Muscle layer of duodenum (tissue), 2 donors: ENCODE data around the gene AANAT.

Source experiments
- H3K27ac ChIP-seq: one replicate; pipeline ENCODE4 v1.7.0; 2013; ENCODE audit warnings: mild to moderate bottlenecking, low read length
- H3K27me3 ChIP-seq: one replicate; pipeline ENCODE4 v1.7.0; 2013; ENCODE audit warnings: low read depth, mild to moderate bottlenecking, control low read depth, low read length
- H3K36me3 ChIP-seq, 2 donors: one replicate each; pipeline ENCODE4 v1.7.0; 2013; ENCODE audit warnings: low read length in 2 of 2, control low read depth in 1 of 2, mild to moderate bottlenecking in 1 of 2; ENCODE audit not compliant: insufficient read depth in 2 of 2, control insufficient read depth in 1 of 2
- H3K4me1 ChIP-seq, 2 donors: one replicate each; pipeline ENCODE4 v1.7.0; 2013; ENCODE audit warnings: low read length in 2 of 2, mild to moderate bottlenecking in 2 of 2, control low read depth in 1 of 2, moderate library complexity in 1 of 2; ENCODE audit not compliant: insufficient read depth in 2 of 2, control insufficient read depth in 1 of 2
- H3K4me3 ChIP-seq, 2 donors: one replicate each; pipeline ENCODE4 v1.7.0; 2013; ENCODE audit warnings: low read length in 2 of 2, low read depth in 1 of 2, mild to moderate bottlenecking in 1 of 2
- H3K9me3 ChIP-seq, 2 donors: one replicate each; pipeline ENCODE4 v1.7.0; 2013; ENCODE audit warnings: low read length in 2 of 2, control low read depth in 1 of 2, mild to moderate bottlenecking in 1 of 2; ENCODE audit not compliant: control insufficient read depth in 1 of 2
- donor health status: healthy.

AANAT gene

GRCh38 chr17:76493505-76494167 is 26.2 kb downstream of the AANAT start:
- Histone ChIP-seq H3K36me3 (no peaks in the 10 kb centered on the region), H3K4me3 (peak overlapping the region; percentile 35 to 37), H3K4me1 (peaks cover 15 to 17% of the 10 kb centered on the region in 2 donors), H3K9me3 (no peaks in the 10 kb centered on the region), H3K27me3 (no peaks in the 10 kb centered on the region), H3K27ac (peak overlapping the region; percentile 85)

DNA sequence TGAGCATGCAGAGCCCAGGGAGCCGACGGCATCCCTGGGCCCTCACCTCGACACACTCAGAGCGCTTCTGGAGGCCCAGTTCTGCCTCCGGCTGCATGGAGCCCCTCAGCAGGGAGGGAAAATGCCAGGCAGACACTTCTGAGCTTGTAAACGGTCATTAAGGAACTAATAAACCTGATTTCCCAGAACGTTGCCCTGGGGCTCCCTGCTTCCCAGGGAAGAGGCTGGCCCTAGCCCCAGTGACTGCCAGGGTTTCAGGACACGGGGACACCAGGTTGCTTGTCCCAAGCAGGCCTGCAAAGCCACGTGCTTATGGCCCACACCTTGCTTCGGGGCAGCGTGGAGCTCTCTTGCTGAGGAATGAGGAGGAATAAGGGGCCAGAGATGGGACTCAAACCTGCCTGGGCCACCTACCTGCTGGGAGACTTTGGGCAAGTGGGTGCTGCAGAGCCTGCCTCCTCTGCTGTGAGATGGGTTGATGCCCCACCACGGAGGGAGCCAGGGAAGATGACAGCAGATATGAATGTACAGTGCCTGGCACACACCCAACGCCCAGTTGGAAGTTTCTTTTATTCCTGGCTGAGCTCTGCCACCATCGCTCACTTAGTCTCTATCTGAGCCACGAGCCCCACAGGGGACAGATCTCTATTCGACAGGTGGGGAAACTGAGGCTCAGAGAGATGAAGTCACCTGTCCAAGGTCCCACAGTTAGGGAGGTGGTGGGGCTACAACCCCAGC is 28.4 kb downstream of the AANAT start:
- Histone ChIP-seq H3K36me3 (no peaks in the 10 kb centered on the region), H3K9me3 (no peaks in the 10 kb centered on the region), H3K4me3 (no peak overlapping the region), H3K27me3 (no peaks in the 10 kb centered on the region), H3K27ac (no peak overlapping the region), H3K4me1 (peaks cover 16 to 21% of the 10 kb centered on the region in 2 donors)

DNA sequence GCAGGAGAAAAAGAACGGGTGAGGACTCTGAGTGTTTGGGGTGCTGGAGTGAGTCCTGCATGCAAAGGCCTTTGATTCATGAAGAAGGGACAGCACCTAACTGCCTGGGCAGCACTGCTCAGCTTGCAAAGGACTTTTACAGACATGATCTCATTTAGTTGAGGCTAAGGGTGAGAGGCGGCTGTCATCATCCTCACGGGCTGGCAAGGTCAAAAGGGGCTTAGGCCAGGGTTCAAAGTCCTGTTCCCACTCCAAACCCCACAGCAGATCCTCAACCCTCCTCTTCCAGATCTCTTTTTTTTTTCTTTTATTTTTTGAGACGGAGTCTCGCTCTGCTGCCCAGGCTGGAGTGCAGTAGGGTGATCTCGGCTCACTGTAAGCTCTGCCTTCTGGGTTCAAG is 29.1 kb downstream of the AANAT start:
- H3K27me3 ChIP-seq = no peaks in the 10 kb centered on the region
- H3K4me1 ChIP-seq = peaks cover 16 to 21% of the 10 kb centered on the region in 2 donors
- no peaks in the 10 kb centered on the region for H3K9me3 ChIP-seq
- H3K4me3 ChIP-seq = no peak overlapping the region
- no peaks in the 10 kb centered on the region for H3K36me3 ChIP-seq
- H3K27ac ChIP-seq = no peak overlapping the region

GRCh38 chr17:76497699-76497978 is 30.2 kb downstream of the AANAT start:
- Histone ChIP-seq H3K27ac (no peak overlapping the region), H3K9me3 (no peaks in the 10 kb centered on the region), H3K4me3 (peak overlapping the region in 1 of 2 donors; percentile 16), H3K27me3 (no peaks in the 10 kb centered on the region), H3K4me1 (peaks cover 21 to 30% of the 10 kb centered on the region in 2 donors), H3K36me3 (no peaks in the 10 kb centered on the region)

DNA sequence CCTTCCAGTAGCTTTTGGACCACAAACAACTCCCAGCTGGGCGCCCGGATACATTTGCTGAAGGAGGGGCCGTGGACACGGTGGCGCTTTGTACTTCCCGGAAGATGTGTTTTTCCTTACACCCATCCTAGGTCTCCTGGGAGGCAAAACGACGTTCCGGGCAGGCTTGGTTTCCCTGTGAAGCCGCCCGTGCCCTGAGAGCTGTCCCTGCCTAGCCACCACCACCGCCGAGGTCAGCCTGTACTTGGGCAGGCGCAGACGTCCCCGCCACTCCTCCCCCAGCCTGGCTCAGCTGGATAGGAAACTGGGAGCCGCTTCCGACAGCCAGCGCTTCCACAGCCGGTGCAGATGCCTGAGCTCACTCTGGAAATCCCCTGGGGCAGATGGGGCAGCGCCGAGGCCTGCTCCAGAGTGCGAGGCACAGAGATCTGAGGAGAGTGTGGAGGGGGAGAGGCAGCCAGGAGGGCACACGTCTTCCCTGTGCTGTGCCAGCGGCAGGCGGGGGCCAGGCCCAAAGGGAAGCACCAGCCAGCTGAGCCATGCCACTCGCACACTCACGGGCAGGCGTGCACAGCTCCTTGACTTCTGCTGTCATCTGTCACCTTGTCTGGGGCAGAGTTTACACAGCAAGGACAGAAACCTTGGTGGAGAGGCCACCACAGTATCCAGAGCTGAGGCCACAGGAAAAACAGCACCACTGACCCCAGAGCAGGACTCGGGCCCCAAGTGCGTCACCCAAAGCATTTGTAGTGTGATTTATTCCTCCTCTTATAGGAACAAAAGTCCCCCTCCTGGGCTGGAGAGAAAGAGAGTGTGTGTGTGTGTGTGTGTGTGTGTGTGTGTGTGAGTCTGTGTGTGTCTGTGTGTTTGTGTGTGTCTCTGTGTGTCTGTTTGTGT is 30.8 kb downstream of the AANAT start:
- no peaks in the 10 kb centered on the region for H3K27me3 ChIP-seq
- H3K4me3 ChIP-seq = peak overlapping the region in 1 of 2 donors; percentile 16
- H3K36me3 ChIP-seq = no peaks in the 10 kb centered on the region
- H3K4me1 ChIP-seq = peaks cover 16 to 30% of the 10 kb centered on the region in 2 donors
- H3K27ac ChIP-seq = no peak overlapping the region
- H3K9me3 ChIP-seq = no peaks in the 10 kb centered on the region

GRCh38 chr17:76498876-76499251 is 31.5 kb downstream of the AANAT start:
- Histone ChIP-seq H3K27me3 (no peaks in the 10 kb centered on the region), H3K27ac (peak overlapping the region; percentile 63), H3K36me3 (no peaks in the 10 kb centered on the region), H3K4me1 (peaks cover 12 to 30% of the 10 kb centered on the region in 2 donors), H3K9me3 (no peaks in the 10 kb centered on the region), H3K4me3 (peak overlapping the region in 1 of 2 donors; percentile 37)

- H3K4me1 ChIP-seq = peaks cover 12 to 30% of the 10 kb centered on the region in 2 donors
- no peaks in the 10 kb centered on the region for H3K36me3 ChIP-seq
- H3K9me3 ChIP-seq = no peaks in the 10 kb centered on the region
- H3K27ac ChIP-seq = peak overlapping the region; percentile 63
- no peaks in the 10 kb centered on the region for H3K27me3 ChIP-seq
- peak overlapping the region in 1 of 2 donors; percentile 37 for H3K4me3 ChIP-seq
Observed at GRCh38 chr17:76499267-76499667, 31.9 kb downstream of the AANAT start.

DNA sequence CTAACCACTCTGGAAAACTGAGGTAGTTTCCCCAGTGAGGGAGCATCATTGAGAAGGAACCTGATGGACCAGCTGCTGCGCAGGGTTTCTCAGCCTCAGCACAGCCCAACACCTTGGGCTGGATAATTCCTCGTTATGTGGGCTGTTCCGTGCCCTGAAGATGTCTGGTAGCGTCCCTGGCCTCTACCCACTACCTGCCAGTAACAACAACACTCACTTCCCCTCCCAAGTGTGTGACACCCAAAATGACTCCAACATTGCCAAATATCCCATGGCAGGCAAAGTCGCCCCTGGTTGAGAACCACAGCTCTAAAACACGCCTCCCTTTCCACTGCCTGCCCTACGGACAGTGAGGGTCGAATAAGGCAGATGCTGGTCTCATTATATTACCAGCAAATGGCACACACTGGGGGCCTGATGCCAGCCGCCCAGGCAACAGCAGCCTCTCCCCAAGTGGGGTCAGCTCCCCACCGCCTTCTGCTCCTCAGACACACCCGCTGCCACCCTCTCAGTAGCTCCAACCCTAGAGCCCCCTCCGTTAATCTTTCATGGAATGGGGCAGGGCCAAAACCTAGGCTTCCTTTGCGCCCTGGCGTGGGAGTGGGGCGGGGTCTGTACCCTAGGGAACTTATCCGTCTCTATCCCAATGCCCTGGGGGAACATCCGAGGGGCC is 32.8 kb downstream of the AANAT start:
- Histone ChIP-seq H3K4me1 (peaks cover 12 to 30% of the 10 kb centered on the region in 2 donors), H3K36me3 (no peaks in the 10 kb centered on the region), H3K27ac (peak overlapping the region; percentile 63), H3K27me3 (no peaks in the 10 kb centered on the region), H3K9me3 (no peaks in the 10 kb centered on the region), H3K4me3 (peak overlapping the region; percentile 63 to 66)

DNA sequence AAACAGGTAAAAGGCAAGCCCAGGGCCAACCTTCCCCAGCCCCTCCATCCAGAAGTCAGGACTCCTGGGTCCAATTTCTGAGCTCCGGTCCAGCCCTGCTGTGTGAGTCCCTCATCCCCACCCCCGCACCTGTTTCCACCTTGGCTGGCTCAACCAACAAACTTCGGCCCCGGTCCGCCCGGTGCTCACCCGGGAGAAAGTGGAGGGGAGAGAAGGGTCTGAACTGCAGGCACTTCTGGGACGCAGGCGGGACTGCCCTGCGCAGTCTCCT is 33.3 kb downstream of the AANAT start:
- Histone ChIP-seq H3K9me3 (no peaks in the 10 kb centered on the region), H3K4me1 (peaks cover 12 to 30% of the 10 kb centered on the region in 2 donors), H3K4me3 (peak overlapping the region; percentile 63 to 66), H3K36me3 (no peaks in the 10 kb centered on the region), H3K27ac (peak overlapping the region; percentile 63), H3K27me3 (no peaks in the 10 kb centered on the region)

DNA sequence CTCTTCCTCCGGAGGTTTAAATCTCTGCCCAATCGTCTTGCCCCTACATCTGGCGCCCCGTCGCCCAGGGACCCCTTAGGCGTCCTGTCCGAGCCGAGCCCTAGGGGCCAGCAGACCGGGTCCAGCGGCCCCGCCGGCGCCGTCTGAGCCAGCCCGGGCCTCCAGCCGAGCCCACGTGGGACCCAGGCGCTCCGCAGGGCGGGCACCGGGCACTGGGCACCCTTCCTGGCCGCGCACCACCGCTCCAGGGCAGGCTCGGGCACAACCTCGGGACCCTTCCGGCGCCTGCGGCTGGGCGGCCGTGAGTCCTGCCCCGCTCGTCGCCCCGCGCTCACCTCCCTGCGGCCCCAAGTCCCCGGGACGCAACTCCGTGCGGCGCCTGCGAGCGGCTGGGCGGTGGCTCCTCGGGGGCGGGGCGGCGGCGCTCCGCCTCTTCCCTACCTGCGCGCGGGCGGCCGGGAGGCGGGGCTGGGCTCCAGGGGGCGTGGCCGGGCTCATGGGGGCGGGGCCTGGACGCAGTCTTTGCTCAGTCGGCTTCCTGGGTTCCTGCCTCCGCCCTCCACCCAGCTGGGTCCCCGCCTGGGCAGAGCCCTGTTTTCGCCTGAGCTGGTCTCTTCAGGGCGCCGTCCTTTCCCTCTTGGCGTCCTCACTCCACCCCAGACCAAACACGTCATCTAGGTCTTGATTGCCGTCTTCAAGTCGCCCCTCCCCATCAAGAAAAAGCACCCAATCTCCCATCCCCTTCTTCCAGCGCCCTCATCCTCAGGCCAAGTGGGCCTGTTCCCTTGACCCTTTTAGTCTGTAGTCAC is 33.8 kb downstream of the AANAT start, which contains the start of gene RHBDF2:
Gene RHBDF2, minus strand, starts transcription at position 406 of the 809 bp plus-strand sequence. CDS start 19,899 bp downstream, outside the sequence.
- Histone ChIP-seq H3K9me3 (no peaks in the 10 kb centered on the region), H3K4me1 (peaks cover 12 to 30% of the 10 kb centered on the region in 2 donors), H3K27me3 (no peaks in the 10 kb centered on the region), H3K36me3 (no peaks in the 10 kb centered on the region), H3K4me3 (peak within 1 kb of the TSS; percentile 63 to 66), H3K27ac (peak within 1 kb of the TSS; percentile 63)
